ENCODE data around the gene GRM4.

GRM4 gene

GRCh38 chr6:34157236-34157830, 11.4 kb upstream of the GRM4 start:
- peak; percentile 21 for DNase-seq

GRCh38 chr6:34155471-34156300, 9.8 kb upstream of the GRM4 start:
- DNase-seq = peak; percentile 42

GRCh38 chr6:34154668-34155447, 9.0 kb upstream of the GRM4 start:
- peak; percentile 88 for DNase-seq

- peak; percentile 50 for DNase-seq
Measured at GRCh38 chr6:34152806-34153520, 7.1 kb upstream of the GRM4 start.

GRCh38 chr6:34152042-34152524, 6.2 kb upstream of the GRM4 start:
- peak; percentile 60 for DNase-seq

- peak; percentile 61 for DNase-seq
Measured at GRCh38 chr6:34151321-34152041, 5.6 kb upstream of the GRM4 start.

- DNase-seq = peak; percentile 47
Measured at GRCh38 chr6:34150766-34151165, 4.9 kb upstream of the GRM4 start.

GRCh38 chr6:34149831-34150400, 4.0 kb upstream of the GRM4 start:
- peak; percentile 12 for DNase-seq

GRCh38 chr6:34149452-34149810, 3.5 kb upstream of the GRM4 start:
- DNase-seq = peak; percentile 47

- DNase-seq = no peak
Measured at GRCh38 chr6:34148631-34149451, 3.0 kb upstream of the GRM4 start.

- DNase-seq = no peak
Measured at GRCh38 chr6:34147906-34148630, 2.2 kb upstream of the GRM4 start.

- no peak for DNase-seq
Measured at GRCh38 chr6:34146801-34147592, 1.1 kb upstream of the GRM4 start.

GRCh38 chr6:34145161-34146020, 496 bp downstream of the GRM4 start:
- peak; percentile 66 for DNase-seq

- DNase-seq = no peak
Measured at GRCh38 chr6:34144581-34145160, 1.2 kb downstream of the GRM4 start.

GRCh38 chr6:34143884-34144580, 1.9 kb downstream of the GRM4 start:
- peak; percentile 78 for DNase-seq

GRCh38 chr6:34143196-34143883, 2.5 kb downstream of the GRM4 start:
- DNase-seq = no peak
